Measurements from ENCODE around the gene PLA2G4D.

DNA sequence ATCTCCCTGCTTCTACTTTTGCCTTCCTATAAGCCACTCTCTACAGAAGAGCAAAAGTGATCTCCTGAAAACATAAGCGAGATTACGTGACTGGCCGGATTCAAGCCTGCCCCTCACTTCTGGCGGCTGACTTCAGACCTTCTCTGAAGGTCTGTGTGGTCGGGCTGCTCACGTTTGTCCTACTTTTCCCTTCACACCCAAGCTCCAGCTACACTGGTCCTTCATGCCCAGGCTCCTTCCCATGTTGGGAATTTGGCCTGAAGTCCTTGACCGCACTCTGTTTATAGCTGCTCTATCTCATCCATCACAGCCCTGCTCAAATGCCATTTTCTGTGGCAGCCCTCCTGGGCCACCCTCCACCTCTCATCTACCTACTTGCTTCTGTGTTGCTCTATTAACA is 66.8 kb downstream of the PLA2G4D start:
- TF ChIP-seq CTCF (IDR thresholded peaks at IDR 0.05) = no peak
- TF ChIP-seq, protein P1, sequence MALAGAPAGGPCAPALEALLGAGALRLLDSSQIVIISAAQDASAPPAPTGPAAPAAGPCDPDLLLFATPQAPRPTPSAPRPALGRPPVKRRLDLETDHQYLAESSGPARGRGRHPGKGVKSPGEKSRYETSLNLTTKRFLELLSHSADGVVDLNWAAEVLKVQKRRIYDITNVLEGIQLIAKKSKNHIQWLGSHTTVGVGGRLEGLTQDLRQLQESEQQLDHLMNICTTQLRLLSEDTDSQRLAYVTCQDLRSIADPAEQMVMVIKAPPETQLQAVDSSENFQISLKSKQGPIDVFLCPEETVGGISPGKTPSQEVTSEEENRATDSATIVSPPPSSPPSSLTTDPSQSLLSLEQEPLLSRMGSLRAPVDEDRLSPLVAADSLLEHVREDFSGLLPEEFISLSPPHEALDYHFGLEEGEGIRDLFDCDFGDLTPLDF (CRISPR knock-in tag; IDR thresholded peaks at IDR 0.05) = no peak
- no peak for TF ChIP-seq TP53 (CRISPR knock-in tag; IDR thresholded peaks at IDR 0.05)
- TF ChIP-seq IRF2 (CRISPR knock-in tag; IDR thresholded peaks at IDR 0.05; ENCODE audit: borderline replicate concordance, low read depth) = no peak
- TF ChIP-seq RELA (CRISPR knock-in tag; IDR thresholded peaks at IDR 0.05; ENCODE audit: borderline replicate concordance) = no peak
- no peak for TF ChIP-seq KAT7 (CRISPR knock-in tag; IDR thresholded peaks at IDR 0.05; ENCODE audit: borderline replicate concordance)
- TF ChIP-seq ZNF512 (CRISPR knock-in tag; IDR thresholded peaks at IDR 0.05; ENCODE audit: borderline replicate concordance) = no peak
- TF ChIP-seq, protein P2, sequence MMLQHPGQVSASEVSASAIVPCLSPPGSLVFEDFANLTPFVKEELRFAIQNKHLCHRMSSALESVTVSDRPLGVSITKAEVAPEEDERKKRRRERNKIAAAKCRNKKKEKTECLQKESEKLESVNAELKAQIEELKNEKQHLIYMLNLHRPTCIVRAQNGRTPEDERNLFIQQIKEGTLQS (CRISPR knock-in tag; conservative IDR thresholded peaks at IDR 0.05) = no peak
- TF ChIP-seq CDX4 (CRISPR knock-in tag; IDR thresholded peaks at IDR 0.05; ENCODE audit: borderline replicate concordance) = no peak
- no peak for TF ChIP-seq ZNF317 (CRISPR knock-in tag; IDR thresholded peaks at IDR 0.05; ENCODE audit: borderline replicate concordance, low read depth)
- TF ChIP-seq, protein P3, sequence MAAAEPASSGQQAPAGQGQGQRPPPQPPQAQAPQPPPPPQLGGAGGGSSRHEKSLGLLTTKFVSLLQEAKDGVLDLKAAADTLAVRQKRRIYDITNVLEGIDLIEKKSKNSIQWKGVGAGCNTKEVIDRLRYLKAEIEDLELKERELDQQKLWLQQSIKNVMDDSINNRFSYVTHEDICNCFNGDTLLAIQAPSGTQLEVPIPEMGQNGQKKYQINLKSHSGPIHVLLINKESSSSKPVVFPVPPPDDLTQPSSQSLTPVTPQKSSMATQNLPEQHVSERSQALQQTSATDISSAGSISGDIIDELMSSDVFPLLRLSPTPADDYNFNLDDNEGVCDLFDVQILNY (CRISPR knock-in tag; IDR thresholded peaks at IDR 0.05) = no peak
- no peak for TF ChIP-seq CREB1 (CRISPR knock-in tag; IDR thresholded peaks at IDR 0.05)
- no peak for TF ChIP-seq TCF7 (CRISPR knock-in tag; IDR thresholded peaks at IDR 0.05; ENCODE audit: low read depth)
- TF ChIP-seq SP1 (CRISPR knock-in tag; conservative IDR thresholded peaks at IDR 0.05) = no peak
